Panc1 (cell line): ENCODE measurements around the gene TTC23.

Experiments
- POLR2AphosphoS5 ChIP-seq: IDR thresholded peaks from 2 replicates; pipeline ENCODE4 v1.6.1; 2012; ENCODE audit warnings: mild to moderate bottlenecking, low read depth, low read length, moderate library complexity
- SIN3A ChIP-seq: IDR thresholded peaks from 2 replicates; pipeline ENCODE4 v1.6.1; 2012; ENCODE audit warnings: low read depth, mild to moderate bottlenecking, low read length, moderate library complexity, borderline replicate concordance; ENCODE audit not compliant: insufficient read depth
- TCF7L2 ChIP-seq: IDR thresholded peaks from 2 replicates; pipeline ENCODE4 v1.6.1; 2011; ENCODE audit warnings: mild to moderate bottlenecking, low read depth, low read length, inconsistent platforms

DNA sequence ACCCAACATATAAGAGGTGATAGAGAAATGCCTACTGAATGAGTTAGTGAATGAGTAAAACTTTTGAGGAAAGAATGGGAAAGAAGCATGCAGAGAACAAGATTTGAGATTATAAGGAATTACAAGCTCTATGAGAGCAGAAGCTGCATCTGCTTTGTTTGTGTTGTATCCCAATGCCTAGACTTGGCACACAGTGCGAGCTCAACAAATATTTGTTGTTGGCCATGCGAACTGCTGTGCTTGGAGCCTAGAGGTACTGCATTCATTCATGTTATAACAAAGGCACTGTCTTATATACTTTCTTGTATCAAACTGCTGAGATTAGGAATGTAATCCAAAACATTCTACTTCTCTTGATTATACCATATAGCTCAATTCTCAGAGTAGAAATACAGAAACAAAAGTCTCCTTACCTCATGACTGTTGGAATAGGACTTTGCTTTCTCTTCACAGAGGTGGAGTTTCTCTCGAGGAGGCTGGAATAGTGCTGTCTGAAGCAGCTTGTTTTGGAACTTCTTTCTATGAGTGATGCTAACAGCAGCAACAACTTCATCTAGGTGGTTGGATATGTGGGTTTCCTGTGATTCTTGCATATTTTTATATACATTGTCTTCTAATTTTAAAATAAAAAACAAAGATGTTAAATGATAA, 21.1 kb downstream of the TTC23 start:
- TF ChIP-seq POLR2AphosphoS5 (no peak), TCF7L2 (no peak), SIN3A (no peak)
